HepG2 (cell line): ENCODE data around the gene DPEP1. TPM values are rescaled to one million over a fixed set of nuclear protein-coding genes. Genes with fewer than 3 reads are reported as not detected.

ENCODE experiments used
- BCL6 ChIP-seq: IDR thresholded peaks from 2 replicates; pipeline ENCODE4 v1.6.1; 2016; ENCODE audit warnings: missing genetic modification reagents, missing compliant biosample characterization
- DPF2 ChIP-seq: sonication (generic); formaldehyde crosslinking; IDR thresholded peaks from 2 replicates; pipeline ENCODE4 v1.4.0; 2020; ENCODE audit warnings: mild to moderate bottlenecking, low read depth, missing genetic modification reagents, borderline replicate concordance
- HOXD1 ChIP-seq: sonication (generic); formaldehyde crosslinking; IDR thresholded peaks from 2 replicates; pipeline ENCODE4 v1.5.0; 2020; ENCODE audit warnings: missing genetic modification reagents
- ISX ChIP-seq: sonication (generic); formaldehyde crosslinking; conservative IDR thresholded peaks from 2 replicates; pipeline ENCODE4 v1.5.0; 2020; ENCODE audit warnings: missing genetic modification reagents
- SKI ChIP-seq: fragments of 450-650 bp; IDR thresholded peaks from one replicate; pipeline ENCODE4 v1.6.1; 2018; ENCODE audit warnings: mild to moderate bottlenecking; ENCODE audit not compliant: partially characterized antibody
- ZBTB2 ChIP-seq: sonication (generic); formaldehyde crosslinking; IDR thresholded peaks from 2 replicates; pipeline ENCODE4 v1.8.0; 2022; ENCODE audit warnings: low read depth, missing genetic modification reagents
- ZNF143 ChIP-seq: sonication (generic); formaldehyde crosslinking; IDR thresholded peaks from 2 replicates; pipeline ENCODE4 v1.4.0; 2020; ENCODE audit warnings: missing genetic modification reagents
- ZNF749 ChIP-seq: sonication (generic); formaldehyde crosslinking; IDR thresholded peaks from 2 replicates; pipeline ENCODE4 v1.8.0; 2022; ENCODE audit warnings: mild to moderate bottlenecking, missing genetic modification reagents, moderate library complexity, borderline replicate concordance
- polyA plus RNA-seq, 8 experiments: library from polyadenylated mRNA; depleted of rRNA in 3 of 8; stranded (reverse) in 7 of 8; unstranded in 1 of 8; fragments of >200 nt; fragmentation: Illumina TruSeq in 4 of 8; extraction: Trizol in 4 of 8; gene quantifications; 2 replicates each; pipeline versions ENCODE4 v1.2.1 to v1.2.3, GENCODE V29; 2011 to 2016; ENCODE audit warnings: low read depth in 4 of 8, missing spikeins in 1 of 8, mixed read lengths in 1 of 8; ENCODE audit not compliant: insufficient read depth in 1 of 8
- total RNA-seq, 5 experiments: library from RNA; depleted of rRNA; stranded (reverse); fragments of >200 nt; fragmentation: Illumina TruSeq; extraction: Trizol; gene quantifications; 2 replicates each; pipeline ENCODE4 v1.2.3, GENCODE V29; 2016; ENCODE audit warnings: low read depth in 1 of 5
- TF ChIP-seq, protein P1 (sequence below): sonication (generic); formaldehyde crosslinking; IDR thresholded peaks from 2 replicates; pipeline ENCODE4; 2020; ENCODE audit warnings: missing genetic modification reagents, mild to moderate bottlenecking, borderline replicate concordance
- TF ChIP-seq, protein P2 (sequence below): sonication (generic); formaldehyde crosslinking; IDR thresholded peaks from 2 replicates; pipeline ENCODE4 v1.4.0; 2020; ENCODE audit warnings: mild to moderate bottlenecking, missing genetic modification reagents
- TF ChIP-seq, protein P3 (sequence below): IDR thresholded peaks from 2 replicates; pipeline ENCODE4 v1.6.1; 2016; ENCODE audit warnings: low read depth, missing genetic modification reagents, missing compliant biosample characterization

Gene DPEP1
- total and polyA plus RNA-seq, 2 of the 13 experiments (the other 11 are each of a cell fraction or from before 2014, with no cell fraction given) = 37.6 to 52.2 TPM

DNA sequence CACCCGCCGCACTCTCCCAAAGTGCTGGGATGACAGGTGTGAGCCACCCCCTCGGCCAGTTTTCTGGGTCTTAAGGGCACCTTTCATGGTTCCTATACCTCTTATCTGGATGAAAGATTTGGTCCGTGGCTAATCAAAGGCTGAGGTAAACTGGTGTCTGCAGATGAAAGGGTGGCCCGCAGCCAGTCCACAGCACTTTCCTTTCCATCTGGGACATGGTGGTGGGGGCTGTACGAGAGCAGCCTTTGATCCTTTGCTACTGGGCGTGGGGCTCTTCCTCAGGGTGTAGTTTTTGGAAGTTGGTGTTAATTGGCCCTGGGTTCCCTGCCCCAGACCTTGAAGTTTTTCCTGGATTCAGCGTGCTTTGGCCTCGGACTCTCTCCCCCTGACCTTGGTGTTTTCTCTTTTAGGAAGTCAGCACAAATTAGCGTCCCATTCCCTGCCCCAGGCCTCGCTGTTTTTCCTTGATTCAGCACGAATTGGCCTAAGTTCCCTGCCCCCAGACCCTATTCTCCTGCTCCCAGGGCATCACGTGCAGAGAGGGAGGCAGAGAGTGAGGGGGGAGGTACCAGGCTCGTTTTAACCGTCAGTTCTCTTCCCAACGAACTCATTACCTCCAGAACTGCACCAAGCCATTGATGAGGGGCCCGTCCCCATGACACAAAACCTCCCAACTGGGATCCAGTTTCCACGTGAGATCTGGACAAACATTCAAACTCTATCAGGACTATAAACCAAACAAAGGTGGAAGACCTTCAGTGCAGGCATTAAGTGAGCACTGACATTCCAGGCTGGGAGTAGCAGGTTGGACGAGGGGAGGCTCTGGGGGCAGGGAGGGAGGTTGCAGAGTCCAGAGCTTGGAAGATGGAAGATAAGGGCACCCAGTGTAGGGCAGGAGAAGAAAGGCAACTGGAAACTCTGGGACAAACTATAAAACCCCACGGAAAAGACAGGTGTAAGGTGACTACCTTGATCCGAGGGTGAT lies 11.6 kb downstream of the DPEP1 start (continued):
- TF ChIP-seq ISX (CRISPR knock-in tag) = no peak
- TF ChIP-seq, protein P1, sequence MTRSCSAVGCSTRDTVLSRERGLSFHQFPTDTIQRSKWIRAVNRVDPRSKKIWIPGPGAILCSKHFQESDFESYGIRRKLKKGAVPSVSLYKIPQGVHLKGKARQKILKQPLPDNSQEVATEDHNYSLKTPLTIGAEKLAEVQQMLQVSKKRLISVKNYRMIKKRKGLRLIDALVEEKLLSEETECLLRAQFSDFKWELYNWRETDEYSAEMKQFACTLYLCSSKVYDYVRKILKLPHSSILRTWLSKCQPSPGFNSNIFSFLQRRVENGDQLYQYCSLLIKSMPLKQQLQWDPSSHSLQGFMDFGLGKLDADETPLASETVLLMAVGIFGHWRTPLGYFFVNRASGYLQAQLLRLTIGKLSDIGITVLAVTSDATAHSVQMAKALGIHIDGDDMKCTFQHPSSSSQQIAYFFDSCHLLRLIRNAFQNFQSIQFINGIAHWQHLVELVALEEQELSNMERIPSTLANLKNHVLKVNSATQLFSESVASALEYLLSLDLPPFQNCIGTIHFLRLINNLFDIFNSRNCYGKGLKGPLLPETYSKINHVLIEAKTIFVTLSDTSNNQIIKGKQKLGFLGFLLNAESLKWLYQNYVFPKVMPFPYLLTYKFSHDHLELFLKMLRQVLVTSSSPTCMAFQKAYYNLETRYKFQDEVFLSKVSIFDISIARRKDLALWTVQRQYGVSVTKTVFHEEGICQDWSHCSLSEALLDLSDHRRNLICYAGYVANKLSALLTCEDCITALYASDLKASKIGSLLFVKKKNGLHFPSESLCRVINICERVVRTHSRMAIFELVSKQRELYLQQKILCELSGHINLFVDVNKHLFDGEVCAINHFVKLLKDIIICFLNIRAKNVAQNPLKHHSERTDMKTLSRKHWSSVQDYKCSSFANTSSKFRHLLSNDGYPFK = peak; percentile 6; the same call in 1 of the 2 replicates
- no peak for TF ChIP-seq ZNF749 (CRISPR knock-in tag)
- 0 out of 2 replicates have a peak, but pooled peaks have one; percentile 47 for TF ChIP-seq HOXD1 (CRISPR knock-in tag)
- TF ChIP-seq, protein P2, sequence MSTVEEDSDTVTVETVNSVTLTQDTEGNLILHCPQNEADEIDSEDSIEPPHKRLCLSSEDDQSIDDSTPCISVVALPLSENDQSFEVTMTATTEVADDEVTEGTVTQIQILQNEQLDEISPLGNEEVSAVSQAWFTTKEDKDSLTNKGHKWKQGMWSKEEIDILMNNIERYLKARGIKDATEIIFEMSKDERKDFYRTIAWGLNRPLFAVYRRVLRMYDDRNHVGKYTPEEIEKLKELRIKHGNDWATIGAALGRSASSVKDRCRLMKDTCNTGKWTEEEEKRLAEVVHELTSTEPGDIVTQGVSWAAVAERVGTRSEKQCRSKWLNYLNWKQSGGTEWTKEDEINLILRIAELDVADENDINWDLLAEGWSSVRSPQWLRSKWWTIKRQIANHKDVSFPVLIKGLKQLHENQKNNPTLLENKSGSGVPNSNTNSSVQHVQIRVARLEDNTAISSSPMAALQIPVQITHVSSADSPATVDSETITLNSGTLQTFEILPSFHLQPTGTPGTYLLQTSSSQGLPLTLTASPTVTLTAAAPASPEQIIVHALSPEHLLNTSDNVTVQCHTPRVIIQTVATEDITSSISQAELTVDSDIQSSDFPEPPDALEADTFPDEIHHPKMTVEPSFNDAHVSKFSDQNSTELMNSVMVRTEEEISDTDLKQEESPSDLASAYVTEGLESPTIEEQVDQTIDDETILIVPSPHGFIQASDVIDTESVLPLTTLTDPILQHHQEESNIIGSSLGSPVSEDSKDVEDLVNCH (CRISPR knock-in tag) = no peak
- TF ChIP-seq, protein P3, sequence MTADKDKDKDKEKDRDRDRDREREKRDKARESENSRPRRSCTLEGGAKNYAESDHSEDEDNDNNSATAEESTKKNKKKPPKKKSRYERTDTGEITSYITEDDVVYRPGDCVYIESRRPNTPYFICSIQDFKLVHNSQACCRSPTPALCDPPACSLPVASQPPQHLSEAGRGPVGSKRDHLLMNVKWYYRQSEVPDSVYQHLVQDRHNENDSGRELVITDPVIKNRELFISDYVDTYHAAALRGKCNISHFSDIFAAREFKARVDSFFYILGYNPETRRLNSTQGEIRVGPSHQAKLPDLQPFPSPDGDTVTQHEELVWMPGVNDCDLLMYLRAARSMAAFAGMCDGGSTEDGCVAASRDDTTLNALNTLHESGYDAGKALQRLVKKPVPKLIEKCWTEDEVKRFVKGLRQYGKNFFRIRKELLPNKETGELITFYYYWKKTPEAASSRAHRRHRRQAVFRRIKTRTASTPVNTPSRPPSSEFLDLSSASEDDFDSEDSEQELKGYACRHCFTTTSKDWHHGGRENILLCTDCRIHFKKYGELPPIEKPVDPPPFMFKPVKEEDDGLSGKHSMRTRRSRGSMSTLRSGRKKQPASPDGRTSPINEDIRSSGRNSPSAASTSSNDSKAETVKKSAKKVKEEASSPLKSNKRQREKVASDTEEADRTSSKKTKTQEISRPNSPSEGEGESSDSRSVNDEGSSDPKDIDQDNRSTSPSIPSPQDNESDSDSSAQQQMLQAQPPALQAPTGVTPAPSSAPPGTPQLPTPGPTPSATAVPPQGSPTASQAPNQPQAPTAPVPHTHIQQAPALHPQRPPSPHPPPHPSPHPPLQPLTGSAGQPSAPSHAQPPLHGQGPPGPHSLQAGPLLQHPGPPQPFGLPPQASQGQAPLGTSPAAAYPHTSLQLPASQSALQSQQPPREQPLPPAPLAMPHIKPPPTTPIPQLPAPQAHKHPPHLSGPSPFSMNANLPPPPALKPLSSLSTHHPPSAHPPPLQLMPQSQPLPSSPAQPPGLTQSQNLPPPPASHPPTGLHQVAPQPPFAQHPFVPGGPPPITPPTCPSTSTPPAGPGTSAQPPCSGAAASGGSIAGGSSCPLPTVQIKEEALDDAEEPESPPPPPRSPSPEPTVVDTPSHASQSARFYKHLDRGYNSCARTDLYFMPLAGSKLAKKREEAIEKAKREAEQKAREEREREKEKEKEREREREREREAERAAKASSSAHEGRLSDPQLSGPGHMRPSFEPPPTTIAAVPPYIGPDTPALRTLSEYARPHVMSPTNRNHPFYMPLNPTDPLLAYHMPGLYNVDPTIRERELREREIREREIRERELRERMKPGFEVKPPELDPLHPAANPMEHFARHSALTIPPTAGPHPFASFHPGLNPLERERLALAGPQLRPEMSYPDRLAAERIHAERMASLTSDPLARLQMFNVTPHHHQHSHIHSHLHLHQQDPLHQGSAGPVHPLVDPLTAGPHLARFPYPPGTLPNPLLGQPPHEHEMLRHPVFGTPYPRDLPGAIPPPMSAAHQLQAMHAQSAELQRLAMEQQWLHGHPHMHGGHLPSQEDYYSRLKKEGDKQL (CRISPR knock-in tag) = no peak; the same call in 1 of the 2 replicates
- TF ChIP-seq SKI = no peak
- TF ChIP-seq ZNF143 = 0 out of 2 replicates have a peak, but pooled peaks have one; percentile 15
- TF ChIP-seq ZBTB2 = no peak
- no peak for TF ChIP-seq DPF2
- TF ChIP-seq BCL6 (CRISPR knock-in tag) = peak; percentile 13; the same call in 1 of the 2 replicates
